Sciatic nerve (tissue), 2 donors: ENCODE measurements around the gene SYNPR. TPM values are rescaled to one million over a fixed set of nuclear protein-coding genes. Genes with fewer than 3 reads are reported as not detected.

Source experiments
- ATAC-seq: fragments of 200-7000 bp; cut with Tn5 transposase; one replicate; pipeline ENCODE4 v1.9.1; 2020; ENCODE audit warnings: mild to moderate bottlenecking, moderate library complexity
- DNase-seq: peaks from one replicate; pipeline ENCODE4 v3.0.0-alpha.2; 2020; ENCODE audit warnings: low spot score
- intact Hi-C: fragments of 100-400 bp; cut with DNase I; formaldehyde crosslinking; loops from one replicate; pipeline ENCODE4 v1.14.2; 2022
- total RNA-seq: library from RNA; stranded (reverse); fragmentation: NEBNext Ultra II Directional; extraction: Animal tissue kit (Norgen Biotek cat#: 25700); gene quantifications from one replicate; pipeline ENCODE4 v1.2.1, GENCODE V29; 2021
- donor health status: DM: no; HTN: no; CAD: no.
- donor health status: DM: no; HTN: no; CAD: no.

SYNPR gene
- total RNA-seq, 1 donor from 2014 or later: not detected

DNA sequence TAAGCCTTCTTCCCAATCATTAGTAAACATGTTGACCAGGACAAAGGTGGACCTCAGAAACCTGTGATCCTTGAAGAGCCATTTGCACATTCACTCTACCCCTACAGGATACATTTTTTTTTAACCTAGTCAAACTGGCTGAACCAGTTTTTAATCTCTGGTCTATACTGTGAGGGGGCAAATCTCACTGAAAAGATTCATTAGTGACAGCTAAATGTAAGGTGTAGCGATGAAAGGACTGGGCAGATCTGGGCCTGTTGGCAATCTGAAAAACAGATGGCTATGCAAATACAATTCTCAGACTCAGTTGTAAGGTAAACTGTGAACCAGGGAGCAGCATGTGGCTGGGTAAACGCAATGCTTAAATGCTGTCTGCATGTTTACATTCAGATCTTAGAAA is 298.7 kb downstream of the SYNPR start:
- intact Hi-C loops: no loop called here
- no peak for ATAC-seq

DNA sequence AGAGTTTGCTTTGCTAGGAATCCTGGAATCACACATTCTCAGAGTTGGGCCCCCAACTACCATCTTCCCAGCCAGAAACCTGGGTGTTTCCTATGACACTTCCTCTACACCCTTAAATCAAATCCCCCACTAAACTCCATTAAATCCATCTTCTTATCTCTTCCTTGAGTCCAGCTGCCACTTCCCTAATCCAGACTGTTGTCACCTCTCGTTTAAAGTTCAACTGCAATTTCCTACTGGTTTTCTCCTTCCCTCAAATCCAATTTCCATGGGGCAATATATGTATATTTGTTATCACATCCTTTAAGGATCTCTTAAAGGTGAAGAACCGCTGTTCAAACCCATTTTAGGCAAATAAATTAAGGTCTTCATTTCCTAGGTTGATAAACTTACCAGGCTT is 300.8 kb downstream of the SYNPR start:
- ATAC-seq: no peak
- DNase-seq: no peak
- intact Hi-C loops: no loop called here

More for the DNA sequence above, 298.7 kb downstream of the SYNPR start:
- no peak for DNase-seq

DNA sequence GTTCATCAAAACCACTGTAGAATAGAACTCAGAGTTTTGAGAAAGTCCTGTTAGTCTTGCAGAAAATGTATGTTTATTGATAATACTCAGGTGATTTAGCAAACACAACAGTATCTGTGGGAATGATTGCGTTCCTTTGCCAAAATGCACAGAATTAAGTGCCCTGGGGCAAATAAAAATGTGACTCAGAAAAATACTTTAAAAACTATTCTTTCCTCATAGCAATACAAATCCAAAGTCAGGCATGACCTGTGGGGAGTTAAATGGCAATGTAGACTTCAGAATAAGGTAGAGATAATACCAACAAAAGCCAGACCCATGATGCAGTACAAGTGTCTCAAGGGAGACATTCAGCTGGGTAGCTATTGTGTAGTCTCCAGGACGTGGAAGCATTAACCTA is 302.0 kb downstream of the SYNPR start:
- intact Hi-C loops: no loop called here
- ATAC-seq (no peak), DNase-seq (no peak)

DNA sequence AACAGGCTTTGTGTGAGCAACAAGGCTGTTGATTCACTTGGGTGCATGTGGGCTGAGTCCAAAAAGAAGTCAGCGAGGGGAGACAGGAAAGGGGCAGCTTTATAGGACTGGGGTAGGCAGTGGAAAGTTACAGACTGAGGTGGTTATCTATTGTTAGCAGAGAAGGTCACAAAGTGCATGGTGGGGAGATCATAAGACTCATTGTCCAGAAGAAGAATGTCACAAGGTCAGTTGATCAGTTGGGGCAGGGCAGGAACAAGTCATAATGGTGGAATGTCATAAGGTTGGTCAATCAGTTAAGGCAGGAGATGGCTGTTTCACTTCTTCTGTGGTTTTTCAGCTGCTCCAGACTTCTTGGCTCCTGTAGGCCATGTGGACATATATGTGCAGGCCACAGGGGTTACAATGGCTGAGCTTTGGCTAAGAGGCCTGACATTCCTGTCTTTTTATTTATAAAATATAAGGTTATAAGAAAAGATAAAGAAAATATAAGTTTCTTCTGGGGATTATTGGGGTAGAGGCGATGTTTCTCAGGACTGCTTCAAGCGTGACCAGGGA is 304.9 kb downstream of the SYNPR start:
- ATAC-seq: no peak
- no peak for DNase-seq
- intact Hi-C loops: no loop called here

DNA sequence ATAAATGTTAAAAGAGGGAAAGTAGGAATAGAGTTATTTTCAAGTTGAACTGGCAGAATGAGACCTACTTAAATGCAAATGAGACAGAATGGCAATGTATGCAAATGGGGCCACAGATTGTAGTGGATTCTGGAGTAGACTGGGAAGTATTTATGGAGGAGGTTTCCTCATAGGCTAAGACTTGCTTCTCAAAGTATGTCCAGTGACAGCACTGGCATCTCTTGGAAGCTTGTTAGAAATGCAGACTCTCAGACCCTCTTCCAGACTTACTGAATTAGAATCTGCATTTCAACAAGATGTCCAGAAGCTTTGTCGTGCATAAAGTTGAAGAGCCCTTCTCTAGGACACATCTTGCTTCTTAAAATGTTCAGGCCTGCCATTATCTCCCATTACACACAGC is 306.6 kb downstream of the SYNPR start:
- intact Hi-C loops: no loop called here
- DNase-seq: no peak
- ATAC-seq: no peak

DNA sequence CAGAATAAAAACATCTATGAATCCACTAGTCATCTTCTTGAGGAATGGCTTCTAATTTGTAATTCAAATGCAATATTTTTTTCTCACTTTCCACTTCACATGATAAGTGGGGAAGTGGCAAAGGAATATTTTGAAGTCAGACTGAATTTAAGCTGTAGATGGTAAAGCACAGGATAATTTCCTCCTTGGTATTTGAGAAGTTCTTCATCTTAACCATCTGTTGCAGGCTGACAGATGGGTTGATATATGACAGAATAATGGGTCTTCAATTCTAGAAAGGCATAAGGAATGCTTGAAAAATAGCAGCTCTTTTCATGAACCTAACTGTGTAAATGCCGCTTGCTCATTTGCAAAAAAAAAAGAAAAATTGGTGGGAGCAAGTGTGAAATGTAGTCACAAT is 307.8 kb downstream of the SYNPR start:
- intact Hi-C loops: no loop called here
- no peak for ATAC-seq
- DNase-seq: no peak

DNA sequence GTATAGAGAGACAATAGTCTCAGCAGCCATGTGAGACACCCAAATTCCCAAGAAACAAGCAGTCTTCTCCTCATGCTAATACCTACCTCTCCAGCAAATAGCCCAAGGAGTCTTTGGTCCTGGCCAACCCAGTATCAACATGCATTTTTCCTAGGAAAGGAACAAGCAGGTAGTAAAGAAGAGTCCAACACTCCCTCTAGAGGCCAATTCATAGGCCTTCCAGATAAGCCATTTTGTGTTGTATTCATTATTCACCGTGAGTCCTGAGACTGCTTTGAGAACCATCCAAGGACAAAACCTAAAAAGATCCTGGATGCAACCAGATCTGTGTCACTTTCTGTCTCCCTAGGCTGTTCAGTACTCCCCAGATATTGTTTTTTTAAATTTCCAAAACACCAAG is 310.8 kb downstream of the SYNPR start:
- DNase-seq: no peak
- intact Hi-C loops: no loop called here
- ATAC-seq: no peak

DNA sequence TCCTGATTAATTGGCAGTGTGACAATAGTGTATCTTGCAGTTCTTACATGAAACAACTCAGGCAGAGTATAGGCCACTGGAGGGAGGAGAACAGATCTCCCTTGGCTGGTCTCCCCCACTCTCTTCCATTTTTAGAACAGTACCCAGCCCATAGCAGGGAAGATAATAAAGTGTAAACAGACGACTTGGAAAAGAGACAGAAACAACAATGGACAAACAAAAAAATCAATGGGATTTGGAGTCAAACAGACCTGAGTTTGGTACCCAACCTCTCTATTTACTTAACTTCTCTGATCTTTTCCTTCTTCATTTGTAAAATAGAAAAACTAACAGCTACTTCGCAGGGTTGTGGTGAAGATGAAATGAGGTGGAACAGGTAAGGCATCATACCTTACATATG is 315.7 kb downstream of the SYNPR start:
- intact Hi-C loops: no loop called here
- ATAC-seq: no peak
- DNase-seq: no peak

DNA sequence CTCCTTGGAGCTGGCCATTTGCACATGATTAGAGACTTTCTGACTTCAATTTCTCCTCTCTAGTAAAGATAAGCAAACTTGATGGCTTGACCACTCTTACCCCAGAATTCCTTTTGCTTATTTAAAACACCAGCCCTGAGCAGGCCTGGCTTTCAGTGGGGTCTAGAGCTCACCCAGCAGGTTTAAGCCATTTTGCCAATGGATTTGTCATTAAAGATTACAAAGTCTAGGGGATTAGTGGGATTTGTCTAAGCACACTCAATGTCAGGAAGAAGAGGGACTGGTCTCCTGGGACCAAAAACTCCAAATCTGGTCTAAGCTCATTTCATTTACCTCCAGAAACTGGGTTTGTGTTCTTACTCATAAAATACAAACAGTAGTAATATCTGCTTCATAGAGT is 317.1 kb downstream of the SYNPR start:
- DNase-seq (no peak), ATAC-seq (no peak)
- intact Hi-C loops: loop anchor here (5.0 kb wide), 1 partner anchor 172 kb away; no protein-coding TSS in a partner anchor

DNA sequence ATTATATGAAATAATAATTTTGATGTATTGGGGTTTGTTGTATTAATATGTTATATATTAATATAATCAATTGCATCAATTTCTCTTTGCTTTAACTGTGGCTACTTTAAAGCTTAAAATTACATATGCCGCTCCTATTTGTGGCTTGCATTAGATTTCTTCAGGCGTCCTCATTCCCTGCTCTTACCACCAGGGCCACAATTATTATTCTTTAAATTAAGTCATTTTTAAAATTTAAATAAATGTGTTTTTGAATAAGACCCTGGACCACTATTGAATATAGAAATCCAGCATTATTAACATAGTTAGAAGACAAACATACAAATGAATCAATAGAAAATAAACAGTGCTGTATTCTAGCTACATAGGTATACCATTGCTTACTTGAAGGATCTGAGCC is 318.9 kb downstream of the SYNPR start:
- no peak for DNase-seq
- ATAC-seq: no peak
- intact Hi-C loops: loop anchor here (5.0 kb wide), 1 partner anchor 170 kb away; no protein-coding TSS in a partner anchor

DNA sequence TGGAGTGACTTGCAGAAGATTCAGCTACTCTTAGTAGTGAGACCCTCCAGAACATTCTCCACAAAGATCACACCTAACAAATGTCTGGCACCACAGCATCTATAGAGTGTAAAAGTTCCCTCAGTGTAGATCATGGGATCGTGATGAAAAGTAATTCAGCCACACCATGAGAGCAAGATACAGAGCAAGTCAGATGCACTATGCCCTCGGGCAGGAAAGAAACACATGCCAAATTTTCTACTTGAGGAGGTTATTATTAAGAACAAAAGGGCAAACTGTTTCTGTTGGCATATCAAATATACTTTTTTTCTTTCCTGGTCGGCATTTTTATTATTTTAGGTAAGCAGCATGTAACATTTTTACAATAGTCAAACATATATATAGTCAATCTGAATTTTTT is 329.6 kb downstream of the SYNPR start:
- DNase-seq: no peak
- no peak for ATAC-seq
- intact Hi-C loops: no loop called here

DNA sequence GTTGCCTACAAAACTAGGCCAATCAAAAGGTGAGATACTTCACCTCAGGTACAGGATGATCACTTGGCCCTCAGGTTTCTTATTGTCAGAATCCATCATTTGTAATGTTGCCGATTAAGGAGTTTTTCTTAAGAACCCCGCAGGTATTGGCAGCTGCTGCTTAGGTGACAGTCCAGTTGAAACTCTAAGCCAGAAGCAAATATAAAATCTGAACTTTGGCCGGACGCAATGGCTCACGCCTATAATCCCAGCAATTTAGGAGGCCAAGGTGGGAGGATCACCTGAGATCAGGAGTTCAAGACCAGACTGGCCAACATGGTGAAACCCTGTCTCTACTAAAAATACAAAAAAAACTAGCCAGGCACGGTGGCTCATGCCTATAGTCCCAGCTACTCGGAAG is 331.3 kb downstream of the SYNPR start:
- intact Hi-C loops: no loop called here
- DNase-seq: no peak
- ATAC-seq: no peak

DNA sequence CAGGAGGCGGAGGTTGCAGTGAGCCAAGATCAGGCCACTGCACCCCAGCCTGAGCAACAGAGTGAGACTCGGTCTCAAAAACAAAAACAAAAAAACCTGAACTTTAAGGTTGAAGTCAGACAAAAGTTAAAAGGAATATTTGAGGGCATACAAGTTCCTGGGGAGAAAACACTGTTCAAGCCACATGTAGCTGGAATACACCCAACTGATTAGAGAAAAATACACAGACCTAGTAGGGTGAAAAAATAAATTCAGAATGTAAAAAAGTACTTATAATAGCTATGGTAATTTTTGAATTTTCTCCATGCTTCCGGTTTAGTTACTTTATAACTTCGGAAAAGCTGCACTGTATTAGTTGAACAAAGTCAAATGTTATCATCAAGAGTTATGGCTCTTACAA is 331.7 kb downstream of the SYNPR start:
- ATAC-seq: no peak
- no peak for DNase-seq
- intact Hi-C loops: no loop called here

DNA sequence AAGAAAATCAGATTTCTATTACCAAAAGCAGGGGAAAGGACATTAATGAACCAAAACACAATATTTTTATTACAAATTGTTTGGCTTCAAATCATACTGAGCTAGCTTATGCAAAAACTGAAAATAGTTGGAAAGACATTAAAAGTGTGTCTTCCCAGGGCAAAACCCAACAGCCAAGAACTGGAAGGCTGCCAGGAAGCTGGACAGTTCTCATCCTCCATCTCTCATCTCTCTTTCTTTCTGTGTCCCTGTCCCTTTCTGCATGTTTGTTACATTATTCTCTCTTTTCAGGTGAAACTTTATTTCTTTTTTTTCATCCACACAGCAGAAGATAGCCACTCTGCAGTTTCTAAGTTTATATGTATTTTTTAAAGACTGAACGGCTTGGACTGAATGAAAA is 333.3 kb downstream of the SYNPR start:
- no peak for ATAC-seq

DNA sequence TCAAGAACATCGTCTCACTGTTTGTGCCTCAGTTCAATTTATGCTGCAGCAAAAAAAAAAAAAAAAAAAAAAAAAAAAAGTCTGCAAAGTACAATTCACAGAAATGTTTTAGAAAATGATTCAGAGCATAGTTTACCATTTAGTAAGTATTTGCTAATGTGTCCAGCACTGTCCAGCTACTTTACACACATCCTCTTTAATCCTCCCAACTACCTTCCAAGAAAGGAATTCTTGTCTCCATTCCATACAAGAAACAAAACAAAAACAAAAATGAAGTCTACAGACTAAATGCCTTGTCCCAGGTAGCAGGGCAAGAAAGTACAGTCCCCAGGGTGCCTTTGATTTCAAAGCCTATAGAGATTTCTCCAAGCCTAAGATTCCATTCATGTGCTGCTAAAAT is 335.5 kb downstream of the SYNPR start:
- ATAC-seq: no peak
- intact Hi-C loops: no loop called here

More for the DNA sequence above, 333.3 kb downstream of the SYNPR start:
- intact Hi-C loops: no loop called here
- DNase-seq: no peak

DNA sequence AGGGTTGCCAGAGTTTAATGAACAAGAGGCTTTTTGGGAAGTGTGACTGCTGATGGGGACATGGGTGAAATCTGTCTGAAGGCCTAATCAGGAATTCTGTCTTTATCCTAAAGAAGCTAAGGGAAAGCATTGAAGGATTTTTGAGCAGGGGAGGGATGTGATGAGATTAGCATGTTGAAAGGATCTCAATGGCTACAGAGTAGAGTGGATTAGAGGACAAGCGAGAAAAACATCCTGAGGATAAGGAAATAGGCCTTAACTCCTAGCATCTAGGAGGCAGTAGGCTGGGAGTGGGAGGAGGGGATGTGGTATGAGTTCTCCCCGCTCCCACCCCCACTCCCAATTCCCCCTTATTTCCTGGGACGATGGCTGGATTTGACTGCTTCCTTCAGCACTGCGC is 339.3 kb downstream of the SYNPR start:
- DNase-seq: no peak
- intact Hi-C loops: no loop called here
- ATAC-seq: no peak

More for the DNA sequence above, 335.5 kb downstream of the SYNPR start:
- no peak for DNase-seq

DNA sequence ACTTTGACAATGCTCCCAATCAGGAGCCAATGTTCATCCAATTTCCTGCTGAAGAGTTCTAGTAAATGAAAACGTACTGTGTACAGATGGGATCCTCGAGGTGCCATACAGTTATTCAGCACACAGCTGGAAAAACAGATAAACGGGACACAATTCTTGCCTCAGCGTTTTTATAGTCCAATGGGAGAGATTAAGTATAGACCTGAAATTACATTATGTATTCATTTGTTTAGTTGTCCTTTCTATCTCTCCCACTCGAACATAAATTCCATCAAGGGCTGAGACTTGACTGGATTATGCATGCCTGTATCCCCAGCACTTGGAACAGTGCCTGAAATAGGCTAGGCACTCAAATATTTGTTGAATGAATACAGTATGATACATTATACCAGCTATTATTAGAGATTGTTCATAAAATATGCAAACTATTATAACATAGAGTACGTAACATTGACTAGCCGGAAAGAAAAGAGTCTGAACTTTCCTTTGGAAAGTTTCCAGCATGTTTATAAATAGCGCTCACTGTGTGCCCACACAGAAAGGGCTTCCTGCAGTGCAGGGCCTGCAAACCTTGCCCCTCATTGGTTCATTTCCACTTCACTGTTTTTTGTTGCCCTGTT is 346.9 kb downstream of the SYNPR start:
- no peak for DNase-seq
- intact Hi-C loops: no loop called here
- ATAC-seq: no peak

DNA sequence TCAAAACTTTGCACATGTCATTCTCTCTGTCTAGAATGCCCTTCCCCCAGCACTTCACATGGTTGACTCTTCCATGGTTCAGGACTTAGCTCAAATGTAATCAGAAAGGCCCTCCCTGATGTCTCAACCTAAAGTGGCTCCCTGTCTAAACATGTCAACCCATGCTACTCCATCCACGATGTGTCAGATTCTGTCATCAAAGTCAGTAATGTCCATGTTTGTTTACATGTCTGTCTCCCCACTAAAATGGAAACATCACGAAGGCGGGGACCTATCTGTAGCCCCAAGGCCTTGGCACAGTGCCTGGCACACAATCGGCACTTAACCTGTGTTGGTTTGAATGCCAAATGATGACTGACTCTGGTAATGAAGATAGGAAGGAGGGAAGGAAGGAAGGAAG is 353.6 kb downstream of the SYNPR start:
- no peak for ATAC-seq
- intact Hi-C loops: no loop called here
- no peak for DNase-seq

DNA sequence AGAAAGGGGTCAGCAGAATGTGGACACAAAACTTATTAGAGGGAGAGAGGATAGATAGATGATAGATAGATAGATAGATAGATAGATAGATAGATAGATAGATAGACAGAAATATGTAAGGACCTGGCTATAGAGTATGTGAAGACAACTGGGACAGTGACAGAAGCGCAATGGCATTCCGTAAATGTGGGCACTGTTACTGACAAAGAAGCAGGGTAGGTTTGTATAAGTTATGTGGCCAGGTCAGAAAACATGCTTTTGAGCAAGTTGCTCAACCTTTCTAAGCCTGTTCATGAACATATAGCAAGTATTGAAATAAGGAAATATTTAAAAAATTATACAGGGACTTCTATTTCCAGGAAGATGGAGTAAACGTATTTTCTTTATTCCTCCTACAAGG is 357.1 kb downstream of the SYNPR start:
- intact Hi-C loops: no loop called here

DNA sequence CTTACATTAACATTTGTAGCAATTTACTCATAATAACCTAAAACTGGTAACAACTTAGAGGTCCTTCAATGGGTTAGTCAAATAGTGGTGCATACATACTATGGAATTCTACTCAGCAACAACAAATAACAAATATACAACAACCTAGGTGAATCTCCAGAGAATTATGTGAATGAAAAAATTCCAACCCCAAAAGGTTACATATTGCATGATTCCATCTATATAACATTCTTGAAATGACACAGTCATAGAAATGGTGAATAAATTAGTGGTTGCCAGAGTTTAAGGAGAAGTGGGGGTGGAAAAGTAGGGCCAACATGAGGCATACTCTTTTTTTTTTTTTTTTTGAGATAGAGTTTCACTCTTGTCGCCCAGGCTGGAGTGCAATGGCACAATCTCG is 361.7 kb downstream of the SYNPR start:
- DNase-seq (no peak), ATAC-seq (no peak)
- intact Hi-C loops: no loop called here

More for the DNA sequence above, 357.1 kb downstream of the SYNPR start:
- ATAC-seq (no peak), DNase-seq (no peak)

DNA sequence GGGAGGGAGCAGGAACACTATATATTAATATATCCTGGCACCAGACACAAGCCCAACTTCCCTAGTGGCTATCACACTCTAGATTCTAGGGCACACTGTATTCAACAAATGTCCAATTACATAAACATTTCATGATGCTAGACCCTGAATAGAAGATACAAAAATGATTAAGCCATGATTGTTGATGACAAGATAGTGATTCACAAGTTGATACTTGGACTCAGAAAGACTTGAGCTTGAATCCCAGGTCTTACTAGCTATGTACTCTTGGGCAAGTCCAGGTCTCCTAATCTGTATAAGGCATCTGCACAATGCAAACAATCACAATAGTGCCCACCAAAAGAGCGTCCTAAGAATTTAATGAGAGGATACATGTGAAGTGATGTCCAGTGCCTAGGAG is 364.4 kb downstream of the SYNPR start:
- intact Hi-C loops: no loop called here
- DNase-seq (no peak), ATAC-seq (no peak)
